Right lobe of liver (tissue), 6 donors: ENCODE results near the gene TMEM19. TPM values are rescaled to one million over a fixed set of nuclear protein-coding genes. Genes with fewer than 3 reads are reported as not detected.

Experiments
- ATAC-seq, 4 donors: fragments of 200-7000 bp; cut with Tn5 transposase; one replicate each; pipeline ENCODE4 v1.9.1; 2020; ENCODE audit warnings: mild to moderate bottlenecking in 4 of 4, moderate library complexity in 4 of 4
- DNase-seq, 3 donors: peaks; one replicate each; pipeline ENCODE4 v3.0.0-alpha.2; 2020
- H3K27ac ChIP-seq, 3 donors: fragments of 200-600 bp; one replicate each; pipeline ENCODE4 v1.8.0; 2022
- H3K27me3 ChIP-seq, 2 donors: fragments of 200-600 bp; one replicate each; pipeline ENCODE4 v1.8.0; 2022
- H3K36me3 ChIP-seq, 4 donors: fragments of 200-600 bp; sonication (generic) in 1 of 4; one replicate each; pipeline versions ENCODE4 v1.5.1 to v1.8.0; 2017 to 2022; ENCODE audit warnings: control low read depth in 1 of 4
- H3K4me1 ChIP-seq, 4 donors: fragments of 200-600 bp; sonication (generic) in 1 of 4; one replicate each; pipeline versions ENCODE4 v1.5.1 to v1.8.0; 2017 to 2022; ENCODE audit warnings: control low read depth in 1 of 4
- H3K4me3 ChIP-seq, 3 donors: fragments of 200-600 bp; one replicate each; pipeline ENCODE4 v1.8.0; 2022
- H3K9me3 ChIP-seq, 4 donors: fragments of 200-600 bp; sonication (generic) in 1 of 4; one replicate each; pipeline versions ENCODE4 v1.5.1 to v1.8.0; 2017 to 2022; ENCODE audit warnings: control low read depth in 1 of 4
- CTCF ChIP-seq, 4 donors: fragments of 200-600 bp in 3 of 4; fragments of 450-650 bp in 1 of 4; IDR thresholded peaks; one replicate each; pipeline versions ENCODE4 v1.5.1 to v1.8.0; 2016 to 2022; ENCODE audit warnings: antibody characterized with exemption in 4 of 4, mild to moderate bottlenecking in 2 of 4
- POLR2A ChIP-seq: fragments of 450-650 bp; IDR thresholded peaks from one replicate; pipeline ENCODE4 v1.6.1; 2017; ENCODE audit warnings: antibody characterized with exemption, mild to moderate bottlenecking
- WGBS: methylation state at CpG from one replicate; pipeline ENCODE4 v1.1.6; 2018; ENCODE audit warnings: low coverage, low lambda C conversion rate; ENCODE audit not compliant: insufficient coverage; ENCODE audit errors: missing lambda C conversion rate; 5-methylcytosine and 5-hydroxymethylcytosine counted together
- intact Hi-C, 2 donors: fragments of 100-400 bp; cut with DNase I; formaldehyde crosslinking; loops; one replicate each; pipeline versions ENCODE4 v1.11.2 to v1.14.1; 2022
- total RNA-seq, 6 experiments: library from RNA; depleted of rRNA in 2 of 6; stranded (reverse); fragments of >200 nt in 2 of 6; fragmentation: NEBNext Ultra II Directional in 3 of 6; extraction: Animal tissue kit (Norgen Biotek cat#: 25700) in 3 of 6; gene quantifications; one replicate each; pipeline versions ENCODE4 v1.1.0 to v1.2.4, GENCODE V29; 2016 to 2023
- donor health status: DM: no; HTN: yes; CAD: no.
- donor health status: DM: no; HTN: no; CAD: no.
- donor health status: DM: no; HTN: no; CAD: no.
- donor health status: DM: no; HTN: yes; CAD: no.
- donor health status: DM: no; HTN: yes; CAD: no.

TMEM19 gene
- total RNA-seq, 6 experiments from 2014 or later = 11.2 to 18.9 (median 15.7) TPM

GRCh38 chr12:71640316-71640715 is 45.6 kb upstream of the TMEM19 start:
- Histone ChIP-seq H3K27ac (no peak overlapping the region), H3K4me3 (no peak overlapping the region), H3K4me1 (no peaks in the 10 kb centered on the region), H3K36me3 (peaks cover 0 to 90% (median 23%) of the 10 kb centered on the region in 4 donors), H3K9me3 (no peaks in the 10 kb centered on the region), H3K27me3 (no peaks in the 10 kb centered on the region)
- intact Hi-C loops = no loop called here
- TF ChIP-seq POLR2A = no peak
- TF ChIP-seq CTCF (IDR thresholded peaks at IDR 0.05) = no peak
- ATAC-seq (no peak), DNase-seq (no peak)
- WGBS = no CpG with 5 or more reads among the region's 2 CpGs

GRCh38 chr12:71641390-71641789 is 44.5 kb upstream of the TMEM19 start:
- TF ChIP-seq CTCF (IDR thresholded peaks at IDR 0.05) (no peak), POLR2A (no peak)
- DNase-seq = no peak
- Histone ChIP-seq H3K9me3 (no peaks in the 10 kb centered on the region), H3K27me3 (no peaks in the 10 kb centered on the region), H3K27ac (no peak overlapping the region), H3K4me3 (no peak overlapping the region), H3K36me3 (peaks cover 0 to 82% (median 18%) of the 10 kb centered on the region in 4 donors), H3K4me1 (no peaks in the 10 kb centered on the region)
- no peak for ATAC-seq
- intact Hi-C loops = no loop called here
- WGBS = 70% methylated on average over 2 of the region's 2 CpGs

GRCh38 chr12:71642264-71642663 is 43.6 kb upstream of the TMEM19 start:
- no peak overlapping the region for H3K27ac ChIP-seq
- WGBS = 84% methylated on average over 2 of the region's 2 CpGs
- no peaks in the 10 kb centered on the region for H3K27me3 ChIP-seq
- DNase-seq (no peak), ATAC-seq (no peak)
- H3K4me3 ChIP-seq = no peak overlapping the region
- no peaks in the 10 kb centered on the region for H3K9me3 ChIP-seq
- TF ChIP-seq CTCF (IDR thresholded peaks at IDR 0.05) = no peak
- TF ChIP-seq POLR2A = no peak
- H3K4me1 ChIP-seq = no peaks in the 10 kb centered on the region
- peaks cover 0 to 82% (median 21%) of the 10 kb centered on the region in 4 donors for H3K36me3 ChIP-seq
- intact Hi-C loops = no loop called here

- Histone ChIP-seq H3K27me3 (no peaks in the 10 kb centered on the region), H3K4me1 (no peaks in the 10 kb centered on the region), H3K9me3 (no peaks in the 10 kb centered on the region), H3K27ac (no peak overlapping the region), H3K36me3 (peaks cover 0 to 65% (median 20%) of the 10 kb centered on the region in 4 donors), H3K4me3 (no peak overlapping the region)
- no peak for TF ChIP-seq POLR2A
- TF ChIP-seq CTCF (IDR thresholded peaks at IDR 0.05) = no peak
- intact Hi-C loops = no loop called here
- DNase-seq = no peak
- ATAC-seq = peak in 2 of 4 donors; percentile 34 to 36
- WGBS = 80% methylated on average over 3 of the region's 3 CpGs
Observed at GRCh38 chr12:71645268-71645667, 40.6 kb upstream of the TMEM19 start.

GRCh38 chr12:71646512-71646911 is 39.4 kb upstream of the TMEM19 start:
- no peak overlapping the region for H3K4me3 ChIP-seq
- no peak for ATAC-seq
- H3K27me3 ChIP-seq = no peaks in the 10 kb centered on the region
- H3K9me3 ChIP-seq = no peaks in the 10 kb centered on the region
- WGBS = 100% methylated on average over 3 of the region's 3 CpGs
- peaks cover 0 to 53% (median 12%) of the 10 kb centered on the region in 4 donors for H3K36me3 ChIP-seq
- intact Hi-C loops = no loop called here
- TF ChIP-seq CTCF (IDR thresholded peaks at IDR 0.05) (no peak), POLR2A (no peak)
- no peak overlapping the region for H3K27ac ChIP-seq
- H3K4me1 ChIP-seq = no peaks in the 10 kb centered on the region
- no peak for DNase-seq
